Activated CD4-positive, CD25-positive, alpha-beta regulatory T cell treated with anti-CD3 and anti-CD28 coated beads, Interleukin-2, amount 50 U/mL, for 24 hours (primary cell): ENCODE data around the gene PLA2G12B.
"Not testable (repeated sequence)": the region's sequence is repeated elsewhere in the genome, so short reads cannot be mapped to it uniquely, and the experiment has no call there.

Experiments used
- ATAC-seq, 2 donors: fragments of 150-1000 bp; cut with Tn5 transposase; one replicate each; pipeline ENCODE4 v1.10.0; 2021; ENCODE audit warnings: mild to moderate bottlenecking in 1 of 2, moderate library complexity in 1 of 2

PLA2G12B gene, protein sequence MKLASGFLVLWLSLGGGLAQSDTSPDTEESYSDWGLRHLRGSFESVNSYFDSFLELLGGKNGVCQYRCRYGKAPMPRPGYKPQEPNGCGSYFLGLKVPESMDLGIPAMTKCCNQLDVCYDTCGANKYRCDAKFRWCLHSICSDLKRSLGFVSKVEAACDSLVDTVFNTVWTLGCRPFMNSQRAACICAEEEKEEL

DNA sequence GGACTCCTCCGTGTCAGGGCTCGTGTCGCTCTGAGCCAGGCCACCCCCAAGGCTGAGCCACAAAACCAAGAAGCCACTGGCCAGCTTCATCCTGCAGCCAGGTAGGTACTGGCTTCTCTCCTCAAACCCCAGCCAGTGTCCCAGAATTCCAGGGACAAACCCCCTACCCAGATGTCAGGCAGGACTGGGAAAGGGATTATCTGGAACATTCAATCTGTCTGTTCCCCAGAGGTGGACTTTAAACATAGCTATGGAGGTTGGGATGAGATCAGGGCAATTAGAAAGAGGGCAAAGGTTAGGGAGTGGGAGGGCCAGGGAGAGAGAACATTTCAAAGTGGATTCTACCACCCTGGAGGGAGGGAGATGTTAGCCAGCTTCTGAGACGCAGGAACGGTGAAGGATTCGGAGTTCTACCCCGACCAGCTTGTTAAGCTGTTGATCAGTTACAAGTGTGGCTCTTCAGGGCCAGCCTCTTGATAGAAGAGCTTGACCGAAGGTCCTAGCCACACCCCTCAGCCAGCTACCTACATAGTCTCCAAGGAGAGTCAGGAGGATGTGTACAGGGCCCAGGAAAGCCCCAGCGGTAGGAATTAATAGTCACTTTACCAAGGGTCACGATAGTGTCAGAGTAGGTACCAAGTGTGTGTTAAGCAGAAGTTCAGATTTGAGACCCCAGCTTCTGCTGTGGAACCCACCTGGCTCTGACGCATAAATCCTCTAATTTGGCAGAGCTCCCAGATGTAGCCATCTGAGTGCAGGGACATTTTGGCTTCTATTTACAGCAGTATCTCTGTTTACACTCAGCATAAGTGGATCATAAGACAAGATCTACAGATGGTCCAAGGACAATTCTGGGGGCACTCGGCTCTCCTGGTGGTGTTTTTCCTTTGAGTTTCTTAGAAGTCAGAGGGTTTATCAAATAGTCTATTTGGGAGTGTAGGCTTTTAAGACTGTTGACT lies at the start of gene PLA2G12B:
PLA2G12B (minus strand) TSS at position 211 of the 959 bp plus-strand sequence; CDS start at position 90, 121 bp downstream.
- no peak for ATAC-seq

DNA sequence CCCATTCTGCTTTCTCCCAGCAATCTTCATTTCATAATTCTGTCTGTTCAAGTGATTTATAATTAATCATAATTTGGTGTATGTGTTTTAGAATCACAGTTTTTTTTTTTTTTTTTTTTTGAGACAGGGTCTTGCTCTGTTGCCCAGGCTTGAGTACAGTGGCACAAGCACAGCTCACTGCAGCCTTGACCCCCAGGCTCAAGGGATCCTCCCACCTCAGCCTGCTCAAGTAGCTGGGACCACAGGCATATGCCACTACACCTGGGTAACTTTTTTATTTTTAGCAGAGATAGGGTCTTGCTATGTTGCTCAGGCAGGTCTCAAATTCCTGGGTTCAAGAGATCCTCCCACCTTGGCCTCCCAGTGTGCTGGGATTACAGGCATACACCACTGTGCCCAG lies 49.2 kb upstream of the PLA2G12B start:
- ATAC-seq: no peak

DNA sequence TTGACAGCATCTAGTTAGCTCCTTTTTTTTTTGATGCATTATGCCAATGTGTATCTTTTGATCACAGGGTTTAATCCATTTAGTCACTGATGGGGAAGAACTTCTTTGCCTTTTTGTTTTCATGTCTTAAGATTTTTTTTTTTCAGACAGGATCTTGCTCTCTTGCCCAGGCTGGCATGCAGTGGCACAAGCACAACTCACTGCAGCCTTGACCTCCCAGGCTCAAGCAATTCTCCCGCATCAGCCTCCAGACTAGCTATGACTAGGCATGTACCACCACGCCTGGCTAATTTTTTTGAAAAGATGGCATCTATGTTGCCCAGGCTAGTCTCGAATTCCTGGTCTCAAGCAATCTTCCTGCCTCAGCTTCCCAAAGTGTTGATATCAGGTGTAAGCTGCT lies 46.4 kb upstream of the PLA2G12B start:
- ATAC-seq: no peak

DNA sequence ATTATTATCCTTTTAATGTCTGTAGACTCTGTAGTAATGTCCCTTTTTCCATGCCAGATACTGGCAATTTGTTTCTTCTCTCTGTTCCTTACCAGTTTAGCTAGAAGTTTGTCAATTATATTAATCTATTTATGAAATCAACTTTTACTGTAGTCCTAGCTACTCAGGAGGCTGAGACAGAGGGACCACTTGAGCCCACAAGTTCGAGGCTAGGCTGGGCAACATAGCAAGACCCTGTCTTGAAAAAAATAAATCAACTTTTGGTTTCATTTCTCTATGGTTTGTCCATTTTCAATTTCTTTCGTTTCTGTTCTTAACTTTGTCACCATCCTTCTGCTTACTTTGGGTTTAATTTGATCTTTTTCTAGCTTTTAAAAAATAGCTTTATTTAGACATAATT lies 42.5 kb upstream of the PLA2G12B start:
- no peak for ATAC-seq

DNA sequence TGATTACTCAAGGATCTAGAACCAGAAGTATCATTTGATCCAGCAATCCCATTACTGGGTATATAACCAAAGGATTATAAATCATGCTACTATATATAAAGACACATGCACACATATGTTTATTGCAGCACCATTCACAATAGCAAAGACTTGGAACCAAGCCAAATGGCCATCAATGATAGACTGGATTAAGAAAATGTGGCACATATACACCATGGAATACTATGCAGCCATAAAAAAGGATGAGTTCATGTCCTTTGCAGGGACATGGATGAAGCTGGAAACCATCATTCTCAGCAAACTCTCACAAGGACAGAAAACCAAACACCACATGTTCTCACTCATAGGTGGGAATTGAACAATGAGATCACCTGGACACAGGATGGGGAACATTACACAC lies 40.9 kb upstream of the PLA2G12B start:
- ATAC-seq: not testable (repeated sequence)

DNA sequence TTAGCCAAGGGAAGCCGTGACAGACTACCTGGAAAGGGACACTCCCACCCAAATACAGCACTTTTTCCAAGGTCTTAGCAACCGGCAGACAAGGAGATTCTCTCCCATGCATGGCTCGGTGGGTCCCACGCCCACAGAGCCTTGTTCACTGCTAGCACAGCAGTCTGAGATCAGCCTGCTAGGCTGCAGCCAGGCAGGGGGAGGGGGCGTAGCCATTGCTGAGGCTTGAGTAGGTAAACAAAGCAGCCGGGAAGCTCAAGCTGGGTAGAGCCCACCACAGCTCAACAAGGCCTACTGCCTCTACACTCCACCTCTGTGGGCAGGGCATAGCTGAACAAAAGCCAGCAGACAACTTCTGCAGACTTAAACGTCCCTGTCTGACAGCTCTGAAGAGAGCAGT lies 35.2 kb upstream of the PLA2G12B start:
- ATAC-seq: not testable (repeated sequence)

DNA sequence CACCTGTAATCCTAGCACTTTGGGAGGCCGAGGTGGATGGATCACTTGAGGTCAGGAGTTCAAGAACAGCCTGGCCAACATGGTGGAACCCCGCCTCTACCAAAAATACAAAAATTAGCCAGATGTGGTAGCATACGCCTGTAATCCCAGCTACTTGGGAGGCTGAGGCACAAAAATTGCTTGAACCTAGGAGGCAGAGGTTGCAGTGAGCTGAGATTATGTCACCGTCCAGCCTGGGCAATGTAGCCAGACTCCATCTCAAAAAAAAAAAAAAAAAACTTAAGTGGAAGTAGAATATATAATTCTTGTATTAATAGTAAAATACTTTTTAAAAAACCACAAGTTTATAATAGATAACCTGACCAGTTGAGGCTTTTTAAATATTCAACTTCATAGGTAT lies 30.0 kb upstream of the PLA2G12B start:
- not testable (repeated sequence) for ATAC-seq

DNA sequence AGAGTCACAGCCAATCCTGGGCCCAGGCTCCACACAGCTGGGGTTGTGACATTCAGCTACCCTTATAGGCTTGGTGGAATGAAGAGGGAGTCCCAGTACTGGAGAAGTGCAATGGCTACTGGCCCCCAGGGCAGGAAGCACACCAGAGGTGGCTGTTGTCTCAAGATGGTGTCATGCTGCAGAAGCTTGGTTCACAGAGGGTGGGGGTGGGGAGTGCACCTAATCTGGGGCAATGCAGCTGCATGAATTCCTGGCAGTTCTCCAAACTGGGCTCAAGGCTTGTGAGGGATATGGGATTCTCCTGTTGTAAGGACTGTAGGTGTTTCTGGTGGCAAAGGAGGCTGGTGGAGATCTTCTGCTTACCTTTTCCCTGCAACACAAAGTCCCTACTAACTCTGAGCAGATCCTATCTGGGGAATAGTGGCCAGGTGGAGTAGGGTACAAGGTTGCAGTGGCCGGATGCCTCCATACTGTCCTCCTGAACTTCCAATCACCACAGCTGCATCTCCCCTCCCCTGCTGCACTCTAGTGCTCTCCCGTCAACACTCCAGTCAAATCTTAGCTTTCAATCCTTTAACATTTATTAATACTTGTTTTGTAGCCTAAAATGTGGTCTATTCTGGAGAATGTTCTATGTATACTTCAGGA lies 27.4 kb upstream of the PLA2G12B start:
- no peak for ATAC-seq

DNA sequence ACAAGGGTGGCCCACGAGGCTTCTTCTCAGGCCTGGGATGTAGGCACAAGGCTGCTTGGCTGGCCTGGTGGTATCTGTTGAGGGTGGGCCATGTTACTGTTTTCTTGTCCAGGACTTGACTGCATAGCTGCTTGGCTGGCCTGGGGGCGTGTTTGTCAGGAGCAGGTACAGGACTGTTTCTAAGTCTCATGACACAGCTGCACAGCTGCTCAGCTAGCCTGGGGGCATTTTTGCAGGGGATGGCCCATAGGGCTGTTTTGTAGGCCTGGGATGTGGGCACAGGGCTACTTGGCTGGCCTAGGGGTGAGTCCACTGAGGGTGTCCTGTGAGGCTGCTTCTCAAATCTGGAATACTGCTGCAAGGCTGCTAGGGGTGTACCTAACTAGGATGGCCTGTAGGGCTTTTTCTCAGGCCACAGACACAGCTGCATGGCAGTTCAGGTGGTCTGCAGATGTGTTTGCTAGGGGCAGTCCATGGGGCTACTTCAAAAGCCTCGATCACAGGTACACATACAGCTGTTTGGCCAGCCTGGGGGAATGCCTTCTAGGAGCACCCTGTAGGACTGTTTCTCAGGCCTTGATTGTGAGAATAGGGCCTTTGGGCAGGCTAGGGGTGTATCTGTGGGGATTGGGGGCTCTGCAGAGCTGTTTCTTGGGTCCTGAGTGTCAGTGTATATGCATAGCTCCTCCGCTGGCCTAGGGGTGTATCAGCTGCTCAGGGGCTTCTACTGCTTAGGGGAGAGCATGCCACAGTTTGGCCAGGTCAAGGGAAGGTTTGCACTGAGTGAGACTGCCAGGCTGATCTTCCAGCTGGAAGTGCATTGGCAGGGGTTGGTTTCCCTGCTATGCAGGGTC lies 26.6 kb upstream of the PLA2G12B start:
- ATAC-seq: no peak

DNA sequence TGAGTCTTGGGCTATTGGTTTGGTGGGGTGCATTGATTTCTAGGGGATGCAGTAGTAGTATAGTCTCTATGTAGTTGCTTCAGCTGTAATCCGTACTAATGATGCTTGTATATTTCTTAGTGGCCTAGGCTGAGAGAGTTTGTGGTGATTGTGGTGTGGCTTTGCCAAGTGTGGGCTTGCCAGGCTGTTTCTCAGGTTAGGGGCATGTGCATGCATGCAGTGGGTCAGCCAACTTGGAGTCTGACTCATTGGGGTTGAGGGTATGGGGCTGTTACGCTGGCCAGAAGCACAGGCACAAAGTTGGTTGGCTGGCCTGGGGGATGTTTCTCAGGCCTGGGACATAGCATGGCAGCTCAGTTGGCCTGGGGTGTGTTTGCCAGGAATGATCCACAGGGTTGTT lies 25.7 kb upstream of the PLA2G12B start:
- no peak for ATAC-seq

DNA sequence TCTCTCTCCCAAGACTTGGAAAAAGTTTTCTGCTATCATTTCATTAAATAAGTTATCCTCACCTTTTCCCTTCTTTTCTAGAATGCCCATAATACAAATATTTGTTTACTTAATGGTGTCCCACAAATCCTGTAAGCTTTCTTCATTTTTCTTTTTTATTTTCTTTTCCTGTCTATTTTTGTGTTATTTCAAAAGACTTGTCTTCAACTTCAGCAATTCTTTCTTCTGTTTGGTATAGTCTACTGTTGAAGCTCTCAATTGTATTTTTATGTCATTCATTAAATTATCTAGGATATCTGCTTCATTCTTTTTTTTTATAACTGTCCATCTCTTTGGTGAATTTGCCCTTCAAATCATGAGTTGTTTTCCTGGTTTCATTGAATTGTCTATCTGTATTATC lies 25.1 kb upstream of the PLA2G12B start:
- ATAC-seq: no peak

DNA sequence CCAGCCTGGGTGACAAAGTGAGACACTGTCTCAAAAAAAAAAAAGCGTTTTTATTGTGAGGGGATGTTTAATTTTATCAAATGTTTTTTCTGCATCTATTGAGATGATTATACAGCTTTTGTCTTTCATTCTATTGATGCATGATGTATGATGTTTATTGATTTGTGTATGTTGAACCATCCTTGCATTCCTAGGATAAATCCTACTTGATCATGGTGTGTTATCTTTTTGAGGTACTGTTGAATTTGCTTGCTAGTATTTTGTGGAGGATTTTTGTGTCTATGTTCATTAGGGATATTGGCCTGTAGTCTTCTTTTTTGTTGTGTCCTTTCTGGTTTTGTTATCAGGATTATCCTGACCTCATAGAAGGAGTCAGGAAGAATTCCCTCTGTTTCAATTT lies 22.3 kb upstream of the PLA2G12B start:
- no peak for ATAC-seq

DNA sequence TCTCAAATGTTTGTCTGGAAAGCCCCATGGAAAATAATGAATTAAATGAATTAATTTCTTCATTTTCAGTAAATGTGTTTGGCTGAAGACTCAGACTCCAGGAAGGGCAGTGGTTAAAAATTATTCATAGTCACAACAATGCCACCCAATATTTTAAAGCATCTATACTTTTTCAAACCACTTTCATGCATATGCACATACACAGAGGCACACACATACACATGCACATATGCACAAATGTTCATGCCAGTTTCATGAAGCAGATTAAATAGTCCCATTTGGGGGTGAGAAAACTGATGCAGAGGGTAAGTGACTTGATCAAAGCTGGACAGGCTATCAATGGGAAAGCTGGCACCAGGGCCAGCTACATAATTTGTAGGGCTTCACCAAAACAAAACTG lies 1.4 kb upstream of the PLA2G12B start:
- no peak for ATAC-seq

DNA sequence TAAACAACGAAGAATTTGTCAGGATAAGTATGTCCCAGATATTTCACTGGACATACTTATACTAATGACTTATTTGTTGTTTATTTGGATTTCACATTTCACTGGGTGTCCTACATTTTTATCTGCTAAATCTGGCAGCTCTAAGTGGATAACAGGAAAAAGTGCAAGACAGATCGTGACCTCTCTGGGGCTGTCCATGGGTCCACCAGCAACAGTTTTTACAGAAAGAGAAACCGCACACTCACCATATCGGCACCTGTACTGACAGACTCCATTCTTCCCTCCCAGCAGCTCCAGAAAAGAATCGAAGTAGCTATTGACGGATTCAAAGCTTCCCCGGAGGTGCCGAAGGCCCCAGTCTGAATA lies 393 bp downstream of the PLA2G12B start:
- no peak for ATAC-seq

DNA sequence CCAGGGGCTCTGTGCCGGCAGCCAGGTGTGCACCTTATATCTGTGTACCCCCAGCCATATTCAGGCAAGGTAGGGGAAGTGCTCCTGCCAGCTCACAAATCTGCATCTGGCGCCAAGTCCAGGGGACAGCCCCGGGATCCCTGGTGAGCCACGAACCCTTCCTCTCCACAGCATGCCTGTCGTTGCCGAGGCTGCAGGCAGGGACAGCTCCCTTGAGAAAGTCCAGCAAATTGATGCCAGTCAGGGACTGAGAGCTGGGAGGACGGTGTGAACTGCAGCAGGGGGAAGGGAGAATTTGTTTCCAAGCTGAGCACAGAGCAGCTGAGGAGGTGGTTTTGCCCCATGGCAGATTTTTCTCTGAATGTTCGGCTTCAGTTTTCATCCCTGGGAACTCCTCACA lies 919 bp downstream of the PLA2G12B start:
- no peak for ATAC-seq

DNA sequence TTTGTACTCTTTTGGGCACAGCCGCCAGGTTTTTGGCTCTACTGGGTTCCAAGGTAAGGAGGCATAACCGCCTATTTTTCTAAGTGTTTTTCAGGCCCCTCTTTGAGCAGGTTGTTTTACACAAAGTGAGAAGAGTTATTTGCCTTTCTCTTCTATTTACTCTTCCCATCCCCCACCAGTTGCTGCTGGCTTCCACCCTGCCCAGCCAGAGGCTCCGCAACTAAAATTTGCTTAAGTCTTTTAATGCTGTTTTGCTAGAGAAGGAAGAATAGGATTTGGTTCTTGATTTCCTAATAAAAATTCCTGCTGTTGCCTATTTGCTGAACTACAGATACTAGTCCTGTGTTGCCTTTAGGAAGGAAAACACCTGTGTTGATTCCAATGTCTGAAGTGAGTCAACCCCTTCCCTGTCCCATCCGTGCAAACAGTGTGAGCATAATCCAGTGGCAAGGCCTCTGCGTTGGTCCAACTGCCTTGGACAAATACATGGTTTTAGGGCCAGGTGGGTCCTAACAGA lies 1.9 kb downstream of the PLA2G12B start:
- no peak for ATAC-seq

DNA sequence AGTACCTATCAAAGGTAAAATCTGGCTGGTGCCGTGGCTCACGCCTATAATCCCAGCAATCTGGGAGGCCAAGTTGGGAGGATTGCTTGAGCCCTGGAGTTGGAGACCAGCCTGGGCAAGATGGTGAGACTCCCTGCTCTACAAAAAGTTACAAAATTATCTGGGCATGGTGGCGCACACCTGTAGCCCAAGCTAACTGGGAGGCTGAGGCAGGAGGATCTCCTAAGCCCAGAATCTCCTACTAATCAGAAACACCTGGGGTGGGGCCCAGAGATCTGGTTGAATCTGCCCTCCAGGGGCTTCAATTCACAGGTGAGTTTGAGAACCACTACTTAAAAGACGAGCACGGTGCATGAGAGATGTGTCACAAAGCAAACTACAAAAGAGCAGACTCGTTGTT lies 2.4 kb downstream of the PLA2G12B start:
- no peak for ATAC-seq

DNA sequence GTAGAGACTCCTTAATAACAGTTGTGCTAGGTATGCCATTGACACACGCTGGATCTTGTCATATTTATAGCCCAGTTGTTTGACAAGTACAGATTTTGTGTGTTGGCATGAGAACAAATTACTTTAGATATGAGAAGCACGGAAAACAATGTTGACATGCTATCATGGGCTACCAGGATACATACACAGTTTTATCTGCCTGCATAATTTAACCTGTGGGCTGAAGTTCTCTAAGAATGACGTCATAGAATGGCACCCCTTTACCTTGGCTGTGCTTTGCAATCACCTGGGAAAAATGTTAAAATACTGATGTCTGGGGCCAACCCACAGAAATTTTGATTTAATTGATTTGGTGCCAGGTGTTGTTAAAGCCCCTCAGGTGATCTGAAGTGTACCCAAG lies 2.8 kb downstream of the PLA2G12B start:
- no peak for ATAC-seq

DNA sequence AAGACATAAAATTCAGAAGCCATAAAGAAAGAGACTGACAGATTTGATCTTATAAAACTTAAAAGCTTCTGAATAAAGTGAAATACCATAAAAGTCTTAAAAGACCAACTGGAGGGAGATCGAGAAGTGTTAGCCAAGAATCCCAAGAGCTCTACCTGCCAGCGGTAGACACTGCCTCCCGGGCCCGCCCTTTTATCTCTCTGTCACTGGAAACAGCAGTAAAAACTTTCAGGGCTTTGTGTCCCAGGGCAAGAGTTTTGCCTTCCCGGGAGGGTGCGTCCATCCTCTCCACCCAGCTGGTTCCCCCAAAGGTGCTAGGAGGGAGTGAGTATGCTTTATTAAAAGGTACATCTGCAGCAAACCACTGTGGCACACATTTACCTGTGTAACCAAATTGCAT lies 5.8 kb downstream of the PLA2G12B start:
- no peak for ATAC-seq

DNA sequence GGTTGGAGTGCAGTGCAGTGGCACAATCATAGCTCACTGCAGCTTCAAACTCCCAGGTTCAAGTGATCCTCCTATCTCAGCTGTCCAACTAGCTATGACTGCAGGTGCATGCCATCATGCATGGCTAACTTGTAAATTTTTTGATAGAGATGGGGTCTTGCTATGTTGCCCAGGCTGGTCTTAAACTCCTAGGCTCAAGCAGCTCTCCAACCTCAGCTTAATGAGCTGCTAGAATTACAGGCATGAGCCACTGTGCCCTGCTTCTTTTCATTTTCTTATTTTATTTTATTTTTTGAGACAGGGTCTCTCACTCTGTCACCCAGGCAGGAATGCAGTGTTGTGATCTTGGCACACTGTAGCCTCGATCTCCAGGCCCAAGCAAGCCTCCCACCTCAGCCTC lies 7.6 kb downstream of the PLA2G12B start:
- ATAC-seq: no peak

DNA sequence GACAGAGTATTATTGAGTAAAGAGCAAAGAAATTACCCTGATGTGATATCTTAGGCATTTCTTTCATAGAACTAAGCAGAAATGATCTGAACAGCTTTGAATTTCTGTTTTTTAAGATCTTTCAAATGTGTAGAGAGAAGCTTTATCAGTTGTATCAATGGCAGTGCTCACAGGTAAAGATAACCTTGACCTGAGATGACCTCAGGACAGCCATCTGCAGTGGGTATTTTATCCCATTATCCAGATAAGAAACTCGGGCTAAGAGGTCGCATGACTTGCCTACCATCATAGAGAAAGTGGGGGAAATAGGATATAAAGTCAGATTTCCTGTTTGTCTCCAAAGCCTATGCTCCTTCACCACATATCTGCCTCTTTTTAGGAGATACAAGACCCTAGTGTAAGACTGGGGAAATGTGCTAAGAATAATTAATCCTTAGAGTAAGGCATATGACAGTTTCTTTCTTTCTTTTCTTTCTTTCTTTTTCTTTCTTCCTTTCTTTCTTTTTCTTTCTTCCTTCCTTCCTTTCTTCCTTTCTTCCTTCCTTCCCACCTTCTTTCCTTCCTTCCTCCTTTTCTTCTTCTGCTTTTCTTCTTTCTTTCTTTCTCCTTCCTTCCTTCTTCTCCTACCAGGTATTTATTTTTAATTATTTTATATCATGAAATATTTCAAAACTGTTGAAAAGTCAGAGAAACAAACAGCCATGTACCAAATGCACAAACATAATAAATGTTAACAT lies 10.9 kb downstream of the PLA2G12B start:
- ATAC-seq: no peak

DNA sequence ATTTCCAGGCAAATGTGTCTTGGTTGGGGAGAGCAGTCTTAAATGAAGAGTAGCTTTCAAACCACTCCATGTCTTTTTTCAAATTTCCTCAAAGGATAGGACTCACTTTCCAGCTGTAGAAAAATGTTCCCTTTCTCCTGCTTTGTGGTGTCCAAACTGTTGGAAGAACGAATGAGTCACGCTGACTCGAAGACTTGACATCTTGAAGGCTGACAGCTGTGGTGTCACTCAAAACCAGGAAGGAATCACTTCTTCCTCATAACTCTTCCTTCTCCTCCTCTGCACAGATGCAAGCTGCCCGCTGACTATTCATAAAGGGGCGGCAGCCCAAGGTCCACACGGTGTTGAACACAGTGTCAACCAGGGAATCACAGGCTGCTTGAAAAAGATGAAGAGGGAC lies 19.2 kb downstream of the PLA2G12B start:
- no peak for ATAC-seq
